ENCODE results near the gene CDH12. TPM values are rescaled to one million over a fixed set of nuclear protein-coding genes. Genes with fewer than 3 reads are reported as not detected.

Gene CDH12
- total RNA-seq, 3 donors from 2014 or later = 0.33 to 2.6 (median 1.1) TPM

DNA sequence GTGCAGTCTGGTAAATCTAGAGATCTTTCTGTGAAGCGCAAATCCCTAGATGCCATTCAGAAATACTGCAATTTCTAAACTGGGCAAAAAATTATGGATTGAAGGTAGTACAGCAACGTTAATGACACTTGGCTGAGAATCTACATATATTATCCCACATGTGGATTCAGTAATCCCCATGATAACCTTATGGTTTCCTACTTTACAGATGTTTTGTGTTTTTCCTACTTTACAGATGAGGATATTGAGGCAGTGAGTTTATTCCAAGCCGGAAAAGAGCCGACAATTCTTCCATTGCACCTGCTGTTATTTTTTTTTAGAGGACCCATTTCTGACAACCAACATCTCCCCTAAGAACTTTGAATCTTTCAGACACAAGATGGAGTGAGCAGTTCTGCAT lies 796.5 kb downstream of the CDH12 start:
- TF ChIP-seq POLR2AphosphoS5 (IDR thresholded peaks at IDR 0.05) (no peak), POLR2A (IDR thresholded peaks at IDR 0.05) (no peak)
- TF ChIP-seq, protein P1, sequence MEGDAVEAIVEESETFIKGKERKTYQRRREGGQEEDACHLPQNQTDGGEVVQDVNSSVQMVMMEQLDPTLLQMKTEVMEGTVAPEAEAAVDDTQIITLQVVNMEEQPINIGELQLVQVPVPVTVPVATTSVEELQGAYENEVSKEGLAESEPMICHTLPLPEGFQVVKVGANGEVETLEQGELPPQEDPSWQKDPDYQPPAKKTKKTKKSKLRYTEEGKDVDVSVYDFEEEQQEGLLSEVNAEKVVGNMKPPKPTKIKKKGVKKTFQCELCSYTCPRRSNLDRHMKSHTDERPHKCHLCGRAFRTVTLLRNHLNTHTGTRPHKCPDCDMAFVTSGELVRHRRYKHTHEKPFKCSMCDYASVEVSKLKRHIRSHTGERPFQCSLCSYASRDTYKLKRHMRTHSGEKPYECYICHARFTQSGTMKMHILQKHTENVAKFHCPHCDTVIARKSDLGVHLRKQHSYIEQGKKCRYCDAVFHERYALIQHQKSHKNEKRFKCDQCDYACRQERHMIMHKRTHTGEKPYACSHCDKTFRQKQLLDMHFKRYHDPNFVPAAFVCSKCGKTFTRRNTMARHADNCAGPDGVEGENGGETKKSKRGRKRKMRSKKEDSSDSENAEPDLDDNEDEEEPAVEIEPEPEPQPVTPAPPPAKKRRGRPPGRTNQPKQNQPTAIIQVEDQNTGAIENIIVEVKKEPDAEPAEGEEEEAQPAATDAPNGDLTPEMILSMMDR (IDR thresholded peaks at IDR 0.05) = no peak
- H3K27me3 ChIP-seq = no peaks in the 10 kb centered on the region
- no peaks in the 10 kb centered on the region for H3K9me3 ChIP-seq
- H3K36me3 ChIP-seq = no peaks in the 10 kb centered on the region
- no peak for DNase-seq (ENCODE audit: low spot score in 2 of 2)
- intact Hi-C loops (cut with DNase I; ENCODE audit: low total_unique reads) = no loop called here
- no peak overlapping the region for H3K27ac ChIP-seq
- H3K4me3 ChIP-seq = no peak overlapping the region
- no peaks in the 10 kb centered on the region for H3K4me1 ChIP-seq

DNA sequence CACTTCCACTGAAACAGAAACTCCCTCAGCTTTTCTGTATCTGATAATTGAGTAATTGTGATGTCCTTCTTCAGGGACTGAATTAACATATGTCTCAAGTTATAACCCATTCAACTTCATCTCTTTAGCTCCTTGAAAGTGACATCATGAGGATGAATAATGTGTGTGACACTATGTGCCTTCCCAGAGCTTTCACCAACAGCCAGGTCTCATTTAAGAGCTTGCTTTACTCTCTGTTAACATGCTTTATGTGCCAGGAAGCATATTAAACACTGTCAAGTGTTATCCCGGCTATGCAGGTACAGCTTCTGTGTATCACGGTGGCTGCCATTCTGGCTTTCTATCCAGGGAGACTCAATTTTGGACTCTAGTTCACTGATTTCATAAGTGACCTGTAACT lies 799.9 kb downstream of the CDH12 start:
- H3K27me3 ChIP-seq = no peaks in the 10 kb centered on the region
- H3K36me3 ChIP-seq = no peaks in the 10 kb centered on the region
- H3K27ac ChIP-seq = no peak overlapping the region
- H3K4me1 ChIP-seq = no peaks in the 10 kb centered on the region
- H3K4me3 ChIP-seq = no peak overlapping the region
- DNase-seq (ENCODE audit: low spot score in 2 of 2) = no peak
- intact Hi-C loops (cut with DNase I; ENCODE audit: low total_unique reads) = no loop called here
- H3K9me3 ChIP-seq = no peaks in the 10 kb centered on the region
- TF ChIP-seq, protein P1 (IDR thresholded peaks at IDR 0.05) = no peak
- no peak for TF ChIP-seq POLR2A (IDR thresholded peaks at IDR 0.05)
- TF ChIP-seq POLR2AphosphoS5 (IDR thresholded peaks at IDR 0.05) = no peak

- Histone ChIP-seq H3K27ac (no peak overlapping the region), H3K36me3 (no peaks in the 10 kb centered on the region), H3K4me1 (no peaks in the 10 kb centered on the region), H3K9me3 (no peaks in the 10 kb centered on the region), H3K4me3 (no peak overlapping the region), H3K27me3 (no peaks in the 10 kb centered on the region)
- intact Hi-C loops (cut with DNase I; ENCODE audit: low total_unique reads) = no loop called here
- DNase-seq (ENCODE audit: low spot score in 2 of 2) = no peak
- TF ChIP-seq POLR2A (IDR thresholded peaks at IDR 0.05) (no peak), POLR2AphosphoS5 (IDR thresholded peaks at IDR 0.05) (no peak)
- TF ChIP-seq, protein P1 (IDR thresholded peaks at IDR 0.05) = no peak
These were observed 801.3 kb downstream of the CDH12 start for GRCh38 chr5:22051881-22052280.

DNA sequence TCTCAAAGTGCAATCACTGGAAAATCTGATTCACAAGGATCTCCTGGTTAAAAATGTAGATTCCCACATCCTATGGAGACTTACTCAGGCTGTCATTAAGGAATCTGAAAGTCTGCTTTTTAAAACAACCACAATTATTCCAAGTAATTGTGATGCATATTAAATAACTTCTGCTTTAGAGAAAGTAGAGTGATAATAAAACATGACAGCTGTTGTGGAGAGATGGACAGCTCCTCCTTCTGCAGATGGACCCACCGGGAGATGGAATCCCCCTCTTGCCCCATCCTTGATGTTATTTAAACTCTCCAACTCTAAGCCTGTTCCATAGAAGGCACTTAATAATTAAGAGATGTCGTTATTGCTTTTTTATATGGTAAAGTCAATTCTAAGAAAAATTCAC lies 802.2 kb downstream of the CDH12 start:
- H3K27me3 ChIP-seq = no peaks in the 10 kb centered on the region
- no peaks in the 10 kb centered on the region for H3K9me3 ChIP-seq
- H3K4me3 ChIP-seq = no peak overlapping the region
- no peak for DNase-seq (ENCODE audit: low spot score in 2 of 2)
- H3K27ac ChIP-seq = no peak overlapping the region
- intact Hi-C loops (cut with DNase I; ENCODE audit: low total_unique reads) = no loop called here
- H3K4me1 ChIP-seq = no peaks in the 10 kb centered on the region
- TF ChIP-seq POLR2A (IDR thresholded peaks at IDR 0.05) (no peak), POLR2AphosphoS5 (IDR thresholded peaks at IDR 0.05) (no peak)
- TF ChIP-seq, protein P1 (IDR thresholded peaks at IDR 0.05) = no peak
- no peaks in the 10 kb centered on the region for H3K36me3 ChIP-seq

GRCh38 chr5:22044229-22044628 lies 808.9 kb downstream of the CDH12 start:
- intact Hi-C loops (cut with DNase I; ENCODE audit: low total_unique reads) = no loop called here
- no peaks in the 10 kb centered on the region for H3K36me3 ChIP-seq
- no peaks in the 10 kb centered on the region for H3K9me3 ChIP-seq
- H3K4me1 ChIP-seq = no peaks in the 10 kb centered on the region
- no peak overlapping the region for H3K27ac ChIP-seq
- no peaks in the 10 kb centered on the region for H3K27me3 ChIP-seq
- no peak overlapping the region for H3K4me3 ChIP-seq
- DNase-seq (ENCODE audit: low spot score in 2 of 2) = no peak
- TF ChIP-seq POLR2A (IDR thresholded peaks at IDR 0.05) (no peak), POLR2AphosphoS5 (IDR thresholded peaks at IDR 0.05) (no peak)
- TF ChIP-seq, protein P1 (IDR thresholded peaks at IDR 0.05) = no peak
